BE2C (cell line): Measurements from ENCODE around the gene DARS2.
"Not testable (repeated sequence)": the region's sequence is repeated elsewhere in the genome, so short reads cannot be mapped to it uniquely, and the experiment has no call there.

ENCODE experiments used
- DNase-seq: peaks from one replicate; pipeline ENCODE4 v3.0.0-alpha.2; 2020
- H3K27me3 ChIP-seq: fragments of 250-450 bp; sonication (Bioruptor Pico); 2 replicates; pipeline ENCODE4 v1.5.1; 2020; ENCODE audit warnings: mild to moderate bottlenecking
- H3K36me3 ChIP-seq: fragments of 250-450 bp; sonication (Bioruptor Pico); 2 replicates; pipeline ENCODE4 v1.5.1; 2020; ENCODE audit warnings: mild to moderate bottlenecking
- H3K4me1 ChIP-seq: fragments of 250-450 bp; sonication (Bioruptor Pico); 2 replicates; pipeline ENCODE4 v1.5.1; 2020
- H3K4me3 ChIP-seq: 2 replicates; pipeline ENCODE4 v1.5.1; 2011; ENCODE audit warnings: low read depth, low read length
- H3K9me3 ChIP-seq: fragments of 250-450 bp; sonication (Bioruptor Pico); 2 replicates; pipeline ENCODE4 v1.5.1; 2020
- TF ChIP-seq, protein P1 (sequence below): IDR thresholded peaks from 2 replicates; pipeline ENCODE4 v1.5.1; 2012; ENCODE audit warnings: mild to moderate bottlenecking, low read depth, low read length

DARS2 gene

GRCh38 chr1:173798078-173798477 lies 26.4 kb upstream of the DARS2 start:
- TF ChIP-seq, protein P1, sequence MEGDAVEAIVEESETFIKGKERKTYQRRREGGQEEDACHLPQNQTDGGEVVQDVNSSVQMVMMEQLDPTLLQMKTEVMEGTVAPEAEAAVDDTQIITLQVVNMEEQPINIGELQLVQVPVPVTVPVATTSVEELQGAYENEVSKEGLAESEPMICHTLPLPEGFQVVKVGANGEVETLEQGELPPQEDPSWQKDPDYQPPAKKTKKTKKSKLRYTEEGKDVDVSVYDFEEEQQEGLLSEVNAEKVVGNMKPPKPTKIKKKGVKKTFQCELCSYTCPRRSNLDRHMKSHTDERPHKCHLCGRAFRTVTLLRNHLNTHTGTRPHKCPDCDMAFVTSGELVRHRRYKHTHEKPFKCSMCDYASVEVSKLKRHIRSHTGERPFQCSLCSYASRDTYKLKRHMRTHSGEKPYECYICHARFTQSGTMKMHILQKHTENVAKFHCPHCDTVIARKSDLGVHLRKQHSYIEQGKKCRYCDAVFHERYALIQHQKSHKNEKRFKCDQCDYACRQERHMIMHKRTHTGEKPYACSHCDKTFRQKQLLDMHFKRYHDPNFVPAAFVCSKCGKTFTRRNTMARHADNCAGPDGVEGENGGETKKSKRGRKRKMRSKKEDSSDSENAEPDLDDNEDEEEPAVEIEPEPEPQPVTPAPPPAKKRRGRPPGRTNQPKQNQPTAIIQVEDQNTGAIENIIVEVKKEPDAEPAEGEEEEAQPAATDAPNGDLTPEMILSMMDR = no peak
- no peaks in the 10 kb centered on the region; the same call in 1 of the 2 replicates for H3K4me1 ChIP-seq
- DNase-seq = no peak
- no peaks in the 10 kb centered on the region for H3K9me3 ChIP-seq
- H3K4me3 ChIP-seq = no peak overlapping the region
- peaks cover 16% of the 10 kb centered on the region for H3K36me3 ChIP-seq
- no peaks in the 10 kb centered on the region for H3K27me3 ChIP-seq

DNA sequence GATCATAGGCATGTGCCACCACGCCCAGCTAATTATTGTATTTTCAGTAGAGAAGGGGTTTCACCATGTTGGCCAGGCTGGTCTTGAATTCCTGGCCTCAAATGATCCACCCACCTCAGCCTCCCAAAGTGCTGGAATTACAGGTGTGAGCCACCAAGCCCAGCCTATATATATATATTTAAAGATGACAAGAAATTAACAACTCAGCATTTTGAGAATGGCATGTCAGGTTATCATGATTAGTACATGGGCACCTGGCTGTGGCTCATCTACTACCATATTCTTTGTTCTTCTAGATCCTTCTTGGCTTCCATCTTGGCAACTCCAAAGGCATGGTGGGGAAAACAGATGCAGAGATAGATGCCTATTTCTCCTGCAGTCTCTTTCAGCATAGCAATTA lies 24.5 kb upstream of the DARS2 start:
- H3K36me3 ChIP-seq = peaks cover 26% of the 10 kb centered on the region
- not testable (repeated sequence) for DNase-seq, H3K4me3 ChIP-seq, H3K9me3 ChIP-seq, H3K27me3 ChIP-seq, H3K4me1 ChIP-seq

- H3K27me3 ChIP-seq = no peaks in the 10 kb centered on the region
- H3K9me3 ChIP-seq = no peaks in the 10 kb centered on the region
- TF ChIP-seq, protein P1 = no peak
- no peaks in the 10 kb centered on the region; the same call in 1 of the 2 replicates for H3K4me1 ChIP-seq
- DNase-seq = no peak
- H3K4me3 ChIP-seq = no peak overlapping the region
- H3K36me3 ChIP-seq = peaks cover 42% of the 10 kb centered on the region
These were observed 21.5 kb upstream of the DARS2 start for GRCh38 chr1:173802961-173803360.

DNA sequence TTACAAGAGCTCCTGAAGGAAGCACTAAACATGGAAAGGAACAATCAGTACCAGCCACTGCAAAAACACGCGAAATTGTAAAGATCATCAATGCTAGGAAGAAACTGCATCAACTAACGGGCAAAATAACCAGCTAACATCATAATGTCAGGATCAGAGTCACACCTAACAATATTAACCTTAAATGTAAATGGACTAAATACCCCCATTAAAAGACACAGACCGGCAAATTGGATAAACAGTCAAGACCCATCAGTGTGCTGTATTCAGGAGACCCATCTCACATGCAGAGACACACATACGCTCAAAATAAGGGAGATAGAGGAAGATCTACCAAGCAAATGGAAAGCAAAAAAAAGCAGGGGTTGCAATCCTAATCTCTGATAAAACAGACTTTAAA lies 10.8 kb upstream of the DARS2 start:
- H3K27me3 ChIP-seq, H3K9me3 ChIP-seq, DNase-seq, H3K4me3 ChIP-seq, H3K4me1 ChIP-seq: not testable (repeated sequence)
- H3K36me3 ChIP-seq = peaks cover 20% of the 10 kb centered on the region

GRCh38 chr1:173818459-173818858 lies 6.0 kb upstream of the DARS2 start:
- DNase-seq = no peak
- TF ChIP-seq, protein P1 = no peak
- Histone ChIP-seq H3K4me1 (no peaks in the 10 kb centered on the region), H3K9me3 (no peaks in the 10 kb centered on the region), H3K4me3 (no peak overlapping the region), H3K36me3 (peaks cover 12% of the 10 kb centered on the region), H3K27me3 (no peaks in the 10 kb centered on the region)

DNA sequence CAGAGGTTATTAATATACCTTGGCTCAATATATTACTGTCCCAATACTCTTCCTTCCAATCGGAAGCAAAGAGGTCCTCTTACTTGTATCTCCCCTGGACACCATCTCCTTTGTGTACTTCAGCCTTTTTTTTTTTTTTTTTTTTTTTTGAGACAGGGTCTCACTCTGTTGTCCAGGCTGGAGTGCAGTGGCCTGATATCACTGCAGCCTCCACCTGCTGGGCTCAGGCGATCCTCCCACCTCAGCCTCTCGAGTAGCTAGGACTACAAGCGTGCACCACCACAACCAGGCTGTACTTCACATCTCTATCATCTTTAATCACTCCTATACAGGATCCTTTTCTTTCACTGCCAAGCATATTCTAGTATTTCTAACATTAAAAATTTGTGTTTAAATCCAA lies 2.8 kb upstream of the DARS2 start:
- TF ChIP-seq, protein P1 = no peak
- no peak for DNase-seq
- H3K4me1 ChIP-seq = no peaks in the 10 kb centered on the region
- H3K9me3 ChIP-seq = no peaks in the 10 kb centered on the region
- H3K4me3 ChIP-seq = no peak overlapping the region
- H3K36me3 ChIP-seq = peaks cover 12% of the 10 kb centered on the region
- no peaks in the 10 kb centered on the region for H3K27me3 ChIP-seq

DNA sequence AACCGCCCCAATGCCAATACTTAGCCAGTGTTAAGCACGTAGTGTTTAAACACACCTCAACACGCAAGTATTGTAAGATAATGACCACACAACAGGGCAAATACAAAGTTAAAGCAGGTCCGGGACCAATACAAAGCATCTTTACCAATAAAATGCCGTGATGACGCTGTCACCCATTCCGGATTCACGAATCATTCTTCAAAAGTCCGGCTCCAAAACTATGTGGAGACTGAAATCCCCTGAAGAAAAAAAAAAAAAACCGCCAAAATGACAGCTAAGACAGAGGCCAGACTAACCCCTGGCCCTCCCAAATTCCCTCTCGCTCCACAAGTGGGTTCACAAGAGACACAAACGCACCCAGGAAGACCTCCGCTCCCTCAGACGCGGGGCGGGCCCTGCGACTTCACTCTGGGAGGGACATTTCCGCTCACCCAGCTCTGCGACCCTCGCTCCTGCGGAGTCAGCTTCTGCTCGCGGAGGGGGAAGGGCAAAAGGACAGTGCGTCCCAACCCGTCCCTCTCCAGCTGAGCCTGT lies 625 bp upstream of the DARS2 start:
- Histone ChIP-seq H3K36me3 (peaks cover 5% of the 10 kb centered on the region), H3K9me3 (no peaks in the 10 kb centered on the region), H3K27me3 (no peaks in the 10 kb centered on the region), H3K4me3 (peak overlapping the region; percentile 70), H3K4me1 (no peaks in the 10 kb centered on the region)
- TF ChIP-seq, protein P1 = no peak
- no peak for DNase-seq
